BJ (cell line): Measurements from ENCODE around the gene COL7A1. TPM values are rescaled to one million over a fixed set of nuclear protein-coding genes. Genes with fewer than 3 reads are reported as not detected.

Experiments used
- CTCF ChIA-PET: fragments of 350-600 bp; formaldehyde crosslinking; extraction: SDS; loops from one replicate; lab custom pipeline; 2021; ENCODE audit warnings: antibody characterized with exemption, inconsistent platforms; lab: Yijun Ruan, JAX
- POLR2A ChIA-PET: fragments of 300-600 bp; sonication (Branson Sonifier 250); formaldehyde crosslinking; extraction: SDS; loops from one replicate; lab custom pipeline; 2021; ENCODE audit warnings: antibody characterized with exemption; lab: Charles Lee
- DNase-seq: peaks from one replicate; pipeline ENCODE4 v3.0.0-alpha.2; 2011; ENCODE audit warnings: low read depth
- H3K27me3 ChIP-seq: 2 replicates; pipeline ENCODE4 v1.6.0; 2011; ENCODE audit warnings: low read length; ENCODE audit not compliant: control insufficient read depth, insufficient read depth
- H3K36me3 ChIP-seq: 2 replicates; pipeline ENCODE4 v1.5.1; 2011; ENCODE audit warnings: low read length; ENCODE audit not compliant: control insufficient read depth, insufficient read depth
- H3K4me3 ChIP-seq: 2 replicates; pipeline ENCODE4 v1.5.1; 2011; ENCODE audit warnings: low read depth, mild to moderate bottlenecking, control low read depth, low read length
- CTCF ChIP-seq: IDR thresholded peaks from 2 replicates; pipeline ENCODE4 v1.5.1; 2011; ENCODE audit warnings: low read depth, mild to moderate bottlenecking, control low read depth, inconsistent platforms, low read length, moderate library complexity; ENCODE audit not compliant: insufficient read depth
- polyA plus RNA-seq: library from polyadenylated mRNA; depleted of rRNA; stranded (reverse); fragments of >200 nt; gene quantifications from 2 replicates; pipeline ENCODE4 v1.2.3, GENCODE V29; 2011

COL7A1 gene
- polyA plus RNA-seq, 1 experiment: 60.8 TPM

- CTCF ChIA-PET: interaction anchor here (1.6 to 5.4 kb wide), 3 partner anchors 36 to 51 kb away, joined by 4 to 43 read pairs (median 6); partner anchors contain the start of gene SLC26A6
- peaks cover 44% of the 10 kb centered on the region for H3K36me3 ChIP-seq
Observed at GRCh38 chr3:48599509-48600285, 4.6 kb upstream of the COL7A1 start.

DNA sequence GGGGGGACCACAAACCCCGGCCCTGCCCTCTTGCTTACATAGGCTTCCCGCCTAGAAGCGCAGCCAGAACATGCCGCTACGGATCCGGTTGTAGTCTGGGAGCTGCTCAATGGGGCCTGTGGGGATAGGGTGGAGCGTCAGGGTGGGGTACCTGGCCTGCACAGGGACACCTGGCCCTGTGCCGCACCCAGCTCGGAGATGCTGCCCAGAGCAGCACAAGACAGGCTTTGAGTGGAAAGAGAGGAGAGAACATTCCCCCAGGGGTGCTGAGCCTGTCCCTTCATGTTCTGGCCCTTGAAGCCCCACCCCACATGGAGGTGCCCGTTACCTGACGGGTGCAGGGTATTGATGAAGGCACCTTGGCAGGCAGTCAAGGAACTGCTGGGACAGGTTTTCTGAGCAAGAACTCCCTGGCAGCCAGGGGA lies 4.0 kb upstream of the COL7A1 start:
- ChIA-PET POLR2A (no interaction called here), CTCF (interaction anchor here (1.1 to 5.4 kb wide), 5 partner anchors 10 to 50 kb away, joined by 3 to 43 read pairs (median 6); partner anchors contain the start of genes SLC26A6 and UQCRC1)
- no peak for TF ChIP-seq CTCF
- no peak for DNase-seq
- Histone ChIP-seq H3K36me3 (peaks cover 39% of the 10 kb centered on the region), H3K4me3 (0 out of 2 replicates have a peak overlapping the region, but pooled peaks have one; percentile 8), H3K27me3 (no peaks in the 10 kb centered on the region)

More at GRCh38 chr3:48599509-48600285, 4.6 kb upstream of the COL7A1 start:
- Histone ChIP-seq H3K27me3 (no peaks in the 10 kb centered on the region), H3K4me3 (no peak overlapping the region)
- POLR2A ChIA-PET: no interaction called here
- no peak for TF ChIP-seq CTCF
- no peak for DNase-seq

DNA sequence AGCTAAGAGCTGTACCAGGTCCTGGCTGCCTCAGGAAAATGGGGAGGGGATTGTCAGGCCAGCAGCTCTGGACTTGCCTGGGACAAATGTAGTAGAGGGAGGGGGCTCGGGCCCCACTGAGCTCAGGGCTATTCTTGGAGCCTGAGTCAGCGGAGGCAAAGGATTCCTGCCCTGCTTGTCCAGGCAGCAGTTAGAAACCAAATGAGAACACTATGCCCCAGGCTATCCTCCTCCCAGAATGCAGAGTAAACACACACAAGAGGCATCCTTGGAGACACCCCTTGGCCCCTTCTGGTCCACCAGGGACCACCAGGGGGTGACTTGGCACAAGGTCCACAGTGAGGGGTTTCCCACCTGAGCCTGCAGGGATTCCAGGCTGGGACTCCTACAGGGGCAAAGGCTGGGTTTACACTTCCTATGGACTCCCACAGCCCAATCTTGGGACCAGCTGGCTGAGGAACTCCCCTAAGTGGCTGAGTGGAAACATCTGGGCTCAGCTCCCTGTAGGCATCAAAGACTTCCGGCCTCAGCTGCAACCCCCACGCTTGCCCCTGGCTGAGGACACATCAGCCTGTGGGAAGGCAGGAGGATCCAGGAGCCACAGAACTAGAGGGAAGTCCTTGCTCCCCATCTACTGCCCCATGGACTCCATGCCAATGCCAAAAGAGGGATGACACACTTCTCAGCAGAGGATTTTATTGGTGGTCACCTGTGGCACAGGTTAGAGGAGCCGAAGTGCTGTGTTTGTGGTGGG lies 3.4 kb upstream of the COL7A1 start:
- Histone ChIP-seq H3K27me3 (no peaks in the 10 kb centered on the region), H3K4me3 (0 out of 2 replicates have a peak overlapping the region, but pooled peaks have one; percentile 8), H3K36me3 (peaks cover 33% of the 10 kb centered on the region)
- TF ChIP-seq CTCF: no peak
- ChIA-PET POLR2A (no interaction called here), CTCF (interaction anchor here (1.1 to 5.4 kb wide), 6 partner anchors 11 to 49 kb away, joined by 3 to 43 read pairs (median 6); partner anchors contain the start of genes SLC26A6 and UQCRC1)
- peak; percentile 95 for DNase-seq

GRCh38 chr3:48597408-48597800 lies 2.3 kb upstream of the COL7A1 start:
- no peaks in the 10 kb centered on the region for H3K27me3 ChIP-seq
- H3K4me3 ChIP-seq: no peak overlapping the region
- POLR2A ChIA-PET: no interaction called here
- DNase-seq: no peak
- H3K36me3 ChIP-seq: peaks cover 29% of the 10 kb centered on the region
- TF ChIP-seq CTCF: no peak
- CTCF ChIA-PET: interaction anchor here (2.2 to 5.4 kb wide), 3 partner anchors 15 to 38 kb away, joined by 6 to 43 read pairs (median 15); partner anchors contain the start of gene SLC26A6
